Panc1 (cell line): ENCODE data around the gene SYT14. TPM values are rescaled to one million over a fixed set of nuclear protein-coding genes. Genes with fewer than 3 reads are reported as not detected.
"Not testable (repeated sequence)": the region's sequence is repeated elsewhere in the genome, so short reads cannot be mapped to it uniquely, and the experiment has no call there.

ENCODE experiments used
- ATAC-seq: fragments of 200-7000 bp; cut with Tn5 transposase; 2 replicates; pipeline ENCODE4 v1.9.1; 2020; ENCODE audit warnings: mild to moderate bottlenecking, moderate library complexity
- BruUV-seq: library from RNA; stranded (reverse); fragments of 400-500 nt; replicated peaks from 2 replicates; lab custom pipeline; 2021; lab: Mats Ljungman, UMichigan
- CTCF ChIA-PET: fragments of 300-600 bp; sonication (Branson Sonifier 250); formaldehyde crosslinking; loops from one replicate; lab custom pipeline; 2022; ENCODE audit warnings: antibody characterized with exemption; lab: Charles Lee
- POLR2A ChIA-PET: fragments of 300-600 bp; sonication (Branson Sonifier 250); formaldehyde crosslinking; loops from one replicate; lab custom pipeline; 2022; ENCODE audit warnings: antibody characterized with exemption; lab: Charles Lee
- DNase-seq: peaks from one replicate; pipeline ENCODE4 v3.0.0-alpha.2; 2010; ENCODE audit warnings: low read depth, low spot score
- H3K27ac ChIP-seq: 2 replicates; pipeline ENCODE4 v1.5.1; 2011; ENCODE audit warnings: mild to moderate bottlenecking, low read length, inconsistent platforms
- H3K27me3 ChIP-seq: fragments of 200-500 bp; sonication (Bioruptor generic); 2 replicates; pipeline ENCODE4 v1.6.0; 2014; ENCODE audit warnings: low read length, inconsistent platforms; ENCODE audit not compliant: control insufficient read depth, insufficient read depth
- H3K36me3 ChIP-seq: fragments of 200-500 bp; sonication (Bioruptor generic); 2 replicates; pipeline ENCODE4 v1.5.1; 2014; ENCODE audit warnings: inconsistent platforms, mild to moderate bottlenecking, low read length, moderate library complexity; ENCODE audit not compliant: control insufficient read depth, insufficient read depth
- H3K4me1 ChIP-seq: 2 replicates; pipeline ENCODE4 v1.5.1; 2011; ENCODE audit warnings: inconsistent platforms, mild to moderate bottlenecking, low read length, moderate library complexity; ENCODE audit not compliant: control insufficient read depth, insufficient read depth
- H3K4me3 ChIP-seq, 2 experiments: 2 replicates each; pipeline ENCODE4 v1.5.1; 2011 to 2012; ENCODE audit warnings: low read depth in 2 of 2, low read length in 2 of 2, mild to moderate bottlenecking in 2 of 2, inconsistent platforms in 1 of 2, moderate library complexity in 1 of 2
- H3K9me3 ChIP-seq: fragments of 200-500 bp; sonication (Bioruptor generic); 2 replicates; pipeline ENCODE4 v1.5.1; 2014; ENCODE audit warnings: low read depth, mild to moderate bottlenecking, inconsistent platforms, low read length, moderate library complexity; ENCODE audit not compliant: control insufficient read depth, insufficient read depth
- CTCF ChIP-seq: fragments of 450-650 bp; IDR thresholded peaks from 2 replicates; pipeline ENCODE4 v1.5.1; 2017; ENCODE audit warnings: mild to moderate bottlenecking
- POLR2AphosphoS5 ChIP-seq: IDR thresholded peaks from 2 replicates; pipeline ENCODE4 v1.6.1; 2012; ENCODE audit warnings: mild to moderate bottlenecking, low read depth, low read length, moderate library complexity
- REST ChIP-seq, 2 experiments: IDR thresholded peaks; 2 replicates each; pipeline ENCODE4 v1.6.1; 2011 to 2012; ENCODE audit warnings: low read depth in 2 of 2, control low read depth in 1 of 2, low read length in 1 of 2, mild to moderate bottlenecking in 1 of 2, moderate library complexity in 1 of 2; ENCODE audit not compliant: insufficient read depth in 1 of 2
- SIN3A ChIP-seq: IDR thresholded peaks from 2 replicates; pipeline ENCODE4 v1.6.1; 2012; ENCODE audit warnings: low read depth, mild to moderate bottlenecking, low read length, moderate library complexity, borderline replicate concordance; ENCODE audit not compliant: insufficient read depth
- TCF7L2 ChIP-seq: IDR thresholded peaks from 2 replicates; pipeline ENCODE4 v1.6.1; 2011; ENCODE audit warnings: mild to moderate bottlenecking, low read depth, low read length, inconsistent platforms
- in situ Hi-C: cut with HindIII; loops from 2 replicates; pipeline ENCODE4 v1.10.0; 2016; ENCODE audit warnings: low sequenced_read_pairs, low pct_unique_long_range_greater_than_20kb
- intact Hi-C: fragments of 100-400 bp; cut with micrococcal nuclease; formaldehyde crosslinking; loops from one replicate; pipeline ENCODE4 v1.10.0; 2022; ENCODE audit not compliant: unreplicated experiment
- total RNA-seq: library from RNA; stranded (reverse); gene quantifications from one replicate; pipeline ENCODE4 v1.2.1, GENCODE V29; 2021; ENCODE audit not compliant: unreplicated experiment

Gene SYT14
- total RNA-seq, 1 experiment from 2014 or later = not detected

GRCh38 chr1:210043058-210043457 lies 105.0 kb downstream of the SYT14 start:
- Histone ChIP-seq H3K4me3 (no peak overlapping the region), H3K27me3 (no peaks in the 10 kb centered on the region), H3K4me1 (no peaks in the 10 kb centered on the region), H3K27ac (no peak overlapping the region), H3K9me3 (no peaks in the 10 kb centered on the region), H3K36me3 (no peaks in the 10 kb centered on the region)
- in situ Hi-C loops (no loop called here), intact Hi-C loops (no loop called here)
- no peak for TF ChIP-seq TCF7L2
- TF ChIP-seq CTCF = no peak
- no peak for TF ChIP-seq SIN3A
- TF ChIP-seq REST (IDR thresholded peaks at IDR 0.05; ENCODE audit: insufficient read depth in 1 of 2, low read depth in 2 of 2, low read length in 1 of 2) = no peak
- TF ChIP-seq POLR2AphosphoS5 = no peak
- no TSS peak for BruUV-seq
- CTCF ChIA-PET = no interaction called here
- ATAC-seq (no peak), DNase-seq (no peak)
- POLR2A ChIA-PET = no interaction called here

GRCh38 chr1:210049616-210050015 lies 111.6 kb downstream of the SYT14 start:
- no peaks in the 10 kb centered on the region for H3K9me3 ChIP-seq
- no peak overlapping the region for H3K4me3 ChIP-seq
- TF ChIP-seq POLR2AphosphoS5 (no peak), REST (IDR thresholded peaks at IDR 0.05; ENCODE audit: insufficient read depth in 1 of 2, low read depth in 2 of 2, low read length in 1 of 2) (no peak), SIN3A (no peak), TCF7L2 (no peak), CTCF (no peak)
- no peaks in the 10 kb centered on the region for H3K27me3 ChIP-seq
- POLR2A ChIA-PET = no interaction called here
- no peak overlapping the region for H3K27ac ChIP-seq
- DNase-seq (no peak), ATAC-seq (no peak)
- intact Hi-C loops = no loop called here
- CTCF ChIA-PET = no interaction called here
- in situ Hi-C loops = no loop called here
- no peaks in the 10 kb centered on the region for H3K4me1 ChIP-seq
- no peaks in the 10 kb centered on the region for H3K36me3 ChIP-seq
- BruUV-seq = no TSS peak

- H3K9me3 ChIP-seq, ATAC-seq, intact Hi-C loops, BruUV-seq, POLR2A ChIA-PET, in situ Hi-C loops, H3K27ac ChIP-seq, H3K4me3 ChIP-seq, H3K4me1 ChIP-seq, CTCF ChIA-PET, H3K27me3 ChIP-seq, H3K36me3 ChIP-seq, DNase-seq: not testable (repeated sequence)
Observed at GRCh38 chr1:210050491-210050890, 112.5 kb downstream of the SYT14 start.
